Inflammatory macrophage treated with lipopolysaccharide for 1 hour (primary cell): Measurements from ENCODE around the gene NBEA.

Source experiments
- DNase-seq, 2 donors: peaks; one replicate each; pipeline ENCODE4 v3.0.0-alpha.2; 2020 to 2022

NBEA gene

GRCh38 chr13:35478271-35479037, 536.4 kb downstream of the NBEA start:
- DNase-seq: no peak

GRCh38 chr13:35479038-35479492, 537.0 kb downstream of the NBEA start:
- DNase-seq: no peak

GRCh38 chr13:35479706-35480105, 537.6 kb downstream of the NBEA start:
- no peak for DNase-seq

- DNase-seq: no peak
Measured at GRCh38 chr13:35480346-35480745, 538.3 kb downstream of the NBEA start.

GRCh38 chr13:35481777-35482176, 539.7 kb downstream of the NBEA start:
- no peak for DNase-seq

- no peak for DNase-seq
Measured at GRCh38 chr13:35482527-35482926, 540.5 kb downstream of the NBEA start.

GRCh38 chr13:35483761-35484160, 541.7 kb downstream of the NBEA start:
- DNase-seq: no peak

GRCh38 chr13:35484384-35484783, 542.3 kb downstream of the NBEA start:
- DNase-seq: no peak

- DNase-seq: no peak
Measured at GRCh38 chr13:35485424-35485823, 543.4 kb downstream of the NBEA start.

- no peak for DNase-seq
Measured at GRCh38 chr13:35489050-35489449, 547.0 kb downstream of the NBEA start.

GRCh38 chr13:35496006-35496405, 553.9 kb downstream of the NBEA start:
- no peak for DNase-seq

GRCh38 chr13:35496761-35497386, 554.8 kb downstream of the NBEA start:
- DNase-seq: peak; percentile 28 to 44

GRCh38 chr13:35498231-35498630, 556.2 kb downstream of the NBEA start:
- no peak for DNase-seq

- DNase-seq: no peak
Measured at GRCh38 chr13:35499196-35499662, 557.2 kb downstream of the NBEA start.

GRCh38 chr13:35499676-35500075, 557.6 kb downstream of the NBEA start:
- DNase-seq: no peak

- DNase-seq: no peak
Measured at GRCh38 chr13:35500144-35500543, 558.1 kb downstream of the NBEA start.

GRCh38 chr13:35501661-35502235, 559.7 kb downstream of the NBEA start:
- DNase-seq: no peak

GRCh38 chr13:35502456-35502855, 560.4 kb downstream of the NBEA start:
- no peak for DNase-seq

- DNase-seq: peak; percentile 6 to 9
Measured at GRCh38 chr13:35512271-35512920, 570.3 kb downstream of the NBEA start.

GRCh38 chr13:35514061-35514477, 572.0 kb downstream of the NBEA start:
- no peak for DNase-seq

GRCh38 chr13:35514801-35515502, 572.9 kb downstream of the NBEA start:
- DNase-seq: no peak

GRCh38 chr13:35518337-35518946, 576.4 kb downstream of the NBEA start:
- DNase-seq: no peak
